Sigmoid colon (tissue), 4 donors: ENCODE data around the gene PCSK7.

ENCODE experiments used
- CTCF ChIP-seq, 4 experiments: fragments of 450-650 bp in 3 of 4; fragments of 200-600 bp in 1 of 4; IDR thresholded peaks; one replicate each; pipeline ENCODE4 v1.5.1; 2016 to 2019; ENCODE audit warnings: antibody characterized with exemption in 4 of 4, mild to moderate bottlenecking in 3 of 4, moderate library complexity in 2 of 4
- EP300 ChIP-seq, 4 donors: sonication (generic); formaldehyde crosslinking; IDR thresholded peaks; one replicate each; pipeline ENCODE4 v1.6.1; 2017; ENCODE audit warnings: antibody characterized with exemption in 4 of 4
- POLR2AphosphoS5 ChIP-seq, 4 donors: sonication (generic); formaldehyde crosslinking; IDR thresholded peaks; one replicate each; pipeline ENCODE4 v1.6.1; 2017; ENCODE audit warnings: antibody characterized with exemption in 4 of 4

- TF ChIP-seq CTCF (IDR thresholded peaks at IDR 0.05), result no peak
- TF ChIP-seq EP300 (IDR thresholded peaks at IDR 0.05), result no peak
- no peak for TF ChIP-seq POLR2AphosphoS5 (IDR thresholded peaks at IDR 0.05)
These were observed 12.4 kb downstream of the PCSK7 start for GRCh38 chr11:117219455-117219854.
